ENCODE measurements around the gene PROM1. TPM values are rescaled to one million over a fixed set of nuclear protein-coding genes. Genes with fewer than 3 reads are reported as not detected.
A peak's percentile ranks its signal among the peaks of the same experiment; 100 is the strongest.

Gene PROM1
- total RNA-seq, 1 experiment from 2014 or later: 65.1 TPM

GRCh38 chr4:16055873-16056272, 27.9 kb downstream of the PROM1 start (continued):
- TF ChIP-seq AFF4 (CRISPR knock-in tag; IDR thresholded peaks at IDR 0.05; ENCODE audit: borderline replicate concordance): no peak

- no peak for TF ChIP-seq CREB1 (CRISPR knock-in tag; IDR thresholded peaks at IDR 0.05)
- no peak for TF ChIP-seq NR1H2 (CRISPR knock-in tag; IDR thresholded peaks at IDR 0.05)
- no peak for TF ChIP-seq ETV6 (CRISPR knock-in tag; IDR thresholded peaks at IDR 0.05)
- TF ChIP-seq TP53 (CRISPR knock-in tag; IDR thresholded peaks at IDR 0.05): no peak
- no peak for TF ChIP-seq NFE2L1 (CRISPR knock-in tag; IDR thresholded peaks at IDR 0.05)
- TF ChIP-seq FOXJ3 (CRISPR knock-in tag; IDR thresholded peaks at IDR 0.05; ENCODE audit: borderline replicate concordance): no peak
- no peak for TF ChIP-seq EMX1 (CRISPR knock-in tag; IDR thresholded peaks at IDR 0.05)
- no peak for TF ChIP-seq KAT7 (CRISPR knock-in tag; IDR thresholded peaks at IDR 0.05; ENCODE audit: borderline replicate concordance)
- no peak for TF ChIP-seq ARID4B (CRISPR knock-in tag; IDR thresholded peaks at IDR 0.05; ENCODE audit: borderline replicate concordance)
- TF ChIP-seq RORB (CRISPR knock-in tag; IDR thresholded peaks at IDR 0.05): no peak
- no peak for TF ChIP-seq ESRRA (CRISPR knock-in tag; IDR thresholded peaks at IDR 0.05; ENCODE audit: borderline replicate concordance)
- TF ChIP-seq CREM (CRISPR knock-in tag; IDR thresholded peaks at IDR 0.05): no peak
- no peak for TF ChIP-seq ZNF423 (CRISPR knock-in tag; IDR thresholded peaks at IDR 0.05)
- TF ChIP-seq TEAD4 (CRISPR knock-in tag; IDR thresholded peaks at IDR 0.05): no peak
- TF ChIP-seq NR2C2 (CRISPR knock-in tag; IDR thresholded peaks at IDR 0.05): no peak
- peak overlapping the region; percentile 59; the same call in 1 of the 2 replicates for H3K27ac Mint-ChIP-seq
- ATAC-seq (no peak), DNase-seq (ENCODE audit: low spot score) (no peak)
- H3K4me1 Mint-ChIP-seq: peaks cover 21% of the 10 kb centered on the region
- CTCF ChIA-PET: no interaction called here
- H3K9me3 Mint-ChIP-seq: no peaks in the 10 kb centered on the region
- H3K4me3 Mint-ChIP-seq: no peak overlapping the region
- POLR2A ChIA-PET: no interaction called here
- H3K36me3 Mint-ChIP-seq: peaks cover 6% of the 10 kb centered on the region
- no peaks in the 10 kb centered on the region for H3K27me3 Mint-ChIP-seq (ENCODE audit: low read depth)
These were observed 28.4 kb downstream of the PROM1 start for GRCh38 chr4:16055471-16055870.

GRCh38 chr4:16052939-16053338, 30.9 kb downstream of the PROM1 start:
- CTCF ChIA-PET: no interaction called here
- TF ChIP-seq ZNF396 (CRISPR knock-in tag; IDR thresholded peaks at IDR 0.05; ENCODE audit: borderline replicate concordance): no peak
- TF ChIP-seq NR3C1 (CRISPR knock-in tag; conservative IDR thresholded peaks at IDR 0.05; ENCODE audit: low read depth): no peak
- no peak for TF ChIP-seq USF1 (CRISPR knock-in tag; IDR thresholded peaks at IDR 0.05)
- TF ChIP-seq STAT6 (CRISPR knock-in tag; conservative IDR thresholded peaks at IDR 0.05; ENCODE audit: low read depth): no peak
- TF ChIP-seq ERG (CRISPR knock-in tag; IDR thresholded peaks at IDR 0.05): no peak
- TF ChIP-seq ZNF138 (CRISPR knock-in tag; conservative IDR thresholded peaks at IDR 0.05): no peak

More at GRCh38 chr4:16052939-16053338, 30.9 kb downstream of the PROM1 start:
- POLR2A ChIA-PET: no interaction called here
- ATAC-seq (no peak), DNase-seq (ENCODE audit: low spot score) (no peak)
- H3K27ac Mint-ChIP-seq: no peak overlapping the region
- H3K9me3 Mint-ChIP-seq: no peaks in the 10 kb centered on the region
- H3K4me3 Mint-ChIP-seq: no peak overlapping the region
- peaks cover 6% of the 10 kb centered on the region for H3K36me3 Mint-ChIP-seq
- peaks cover 28% of the 10 kb centered on the region for H3K4me1 Mint-ChIP-seq
- H3K27me3 Mint-ChIP-seq (ENCODE audit: low read depth): no peaks in the 10 kb centered on the region
